NB4 (cell line): ENCODE data around the gene EXOC6.

Experiments used
- DNase-seq: peaks from one replicate; pipeline ENCODE4 v3.0.0; 2010; ENCODE audit warnings: low read depth
- H3K4me3 ChIP-seq: one replicate; pipeline ENCODE4 v1.5.1; 2011; ENCODE audit warnings: mild to moderate bottlenecking, low read depth, low read length, moderate library complexity
- CTCF ChIP-seq: IDR thresholded peaks from one replicate; pipeline ENCODE4 v1.5.1; 2012; ENCODE audit warnings: low read depth, low read length
- MAX ChIP-seq: IDR thresholded peaks from 2 replicates; pipeline ENCODE4 v1.6.1; 2011; ENCODE audit warnings: low read depth, low read length
- MYC ChIP-seq: IDR thresholded peaks from 2 replicates; pipeline ENCODE4 v1.6.1; 2011; ENCODE audit warnings: low read depth, low read length
- POLR2A ChIP-seq: IDR thresholded peaks from 2 replicates; pipeline ENCODE4 v1.6.1; 2011; ENCODE audit warnings: mild to moderate bottlenecking; ENCODE audit not compliant: insufficient read length; ENCODE audit errors: extremely low read depth

EXOC6 gene

GRCh38 chr10:93067443-93068365 is 219.4 kb downstream of the EXOC6 start:
- no peak overlapping the region for H3K4me3 ChIP-seq
- no peak for DNase-seq
- TF ChIP-seq CTCF (no peak), POLR2A (no peak)

GRCh38 chr10:93068411-93069244 is 220.3 kb downstream of the EXOC6 start:
- no peak for DNase-seq
- H3K4me3 ChIP-seq = no peak overlapping the region
- TF ChIP-seq MYC (no peak), CTCF (no peak), POLR2A (no peak), MAX (no peak)

- no peak overlapping the region for H3K4me3 ChIP-seq
- no peak for TF ChIP-seq POLR2A
- no peak for TF ChIP-seq MYC
- no peak for TF ChIP-seq MAX
- no peak for TF ChIP-seq CTCF
- no peak for DNase-seq
Measured at GRCh38 chr10:93069245-93069561, 220.9 kb downstream of the EXOC6 start.

GRCh38 chr10:93070378-93071176 is 222.3 kb downstream of the EXOC6 start:
- no peak overlapping the region for H3K4me3 ChIP-seq
- DNase-seq = no peak
- no peak for TF ChIP-seq MAX
- TF ChIP-seq POLR2A = no peak
- TF ChIP-seq CTCF = no peak
- TF ChIP-seq MYC = no peak

GRCh38 chr10:93071177-93071472 is 222.8 kb downstream of the EXOC6 start:
- DNase-seq = no peak
- TF ChIP-seq CTCF (no peak), POLR2A (no peak), MYC (no peak), MAX (no peak)
- no peak overlapping the region for H3K4me3 ChIP-seq
